HepG2 (cell line): ENCODE measurements around the gene IQCH. TPM values are rescaled to one million over a fixed set of nuclear protein-coding genes. Genes with fewer than 3 reads are reported as not detected.

ENCODE experiments used
- ARID2 ChIP-seq: sonication (generic); formaldehyde crosslinking; IDR thresholded peaks from 2 replicates; pipeline ENCODE4 v1.8.1; 2022; ENCODE audit warnings: mild to moderate bottlenecking, missing genetic modification reagents, borderline replicate concordance
- ATF5 ChIP-seq: sonication (generic); formaldehyde crosslinking; IDR thresholded peaks from 2 replicates; pipeline ENCODE4 v1.4.0; 2020; ENCODE audit warnings: mild to moderate bottlenecking, low read depth, missing genetic modification reagents
- DNMT1 ChIP-seq: sonication (generic); formaldehyde crosslinking; IDR thresholded peaks from 2 replicates; pipeline ENCODE4 v1.5.1; 2020; ENCODE audit warnings: mild to moderate bottlenecking, missing genetic modification reagents
- E2F2 ChIP-seq: sonication (generic); formaldehyde crosslinking; IDR thresholded peaks from 2 replicates; pipeline ENCODE4 v1.4.0; 2020; ENCODE audit warnings: missing genetic modification reagents, borderline replicate concordance
- ESRRA ChIP-seq: sonication (generic); formaldehyde crosslinking; IDR thresholded peaks from 2 replicates; pipeline ENCODE4 v1.5.1; 2020; ENCODE audit warnings: mild to moderate bottlenecking, low read depth, missing genetic modification reagents
- FOXK1 ChIP-seq: sonication (generic); formaldehyde crosslinking; IDR thresholded peaks from 2 replicates; pipeline ENCODE4 v1.4.0; 2020; ENCODE audit warnings: low read depth, missing genetic modification reagents, borderline replicate concordance
- GATAD1 ChIP-seq: IDR thresholded peaks from 2 replicates; pipeline ENCODE4 v1.6.1; 2016; ENCODE audit warnings: missing genetic modification reagents, missing compliant biosample characterization
- HBP1 ChIP-seq: IDR thresholded peaks from 2 replicates; pipeline ENCODE4 v1.6.1; 2016; ENCODE audit warnings: low read depth, control low read depth
- HNRNPK ChIP-seq: fragments of 200-400 bp; formaldehyde crosslinking; IDR thresholded peaks from 2 replicates; pipeline ENCODE4 v1.6.1; 2018; ENCODE audit warnings: low read length, low read depth, moderate library complexity, mild to moderate bottlenecking; ENCODE audit not compliant: poor library complexity, severe bottlenecking
- JDP2 ChIP-seq: sonication (generic); formaldehyde crosslinking; IDR thresholded peaks from 2 replicates; pipeline ENCODE4 v1.8.1; 2022; ENCODE audit warnings: missing genetic modification reagents, borderline replicate concordance
- KDM1A ChIP-seq: IDR thresholded peaks from 2 replicates; pipeline ENCODE4 v1.6.1; 2016; ENCODE audit warnings: missing compliant biosample characterization
- KMT2B ChIP-seq: IDR thresholded peaks from 2 replicates; pipeline ENCODE4 v1.6.1; 2016; ENCODE audit warnings: missing genetic modification reagents, missing compliant biosample characterization
- MAFF ChIP-seq: IDR thresholded peaks from 2 replicates; pipeline ENCODE4 v1.6.1; 2011; ENCODE audit warnings: low read depth, low read length, improper control_type of control experiment
- POLR2AphosphoS2 ChIP-seq: IDR thresholded peaks from 2 replicates; pipeline ENCODE4 v1.6.1; 2011; ENCODE audit warnings: low read depth, low read length, improper control_type of control experiment
- SKI ChIP-seq: fragments of 450-650 bp; IDR thresholded peaks from one replicate; pipeline ENCODE4 v1.6.1; 2018; ENCODE audit warnings: mild to moderate bottlenecking; ENCODE audit not compliant: partially characterized antibody
- SNRNP70 ChIP-seq: fragments of 200-400 bp; formaldehyde crosslinking; IDR thresholded peaks from 2 replicates; pipeline ENCODE4 v1.6.1; 2017; ENCODE audit warnings: mild to moderate bottlenecking, low read depth, low read length, moderate library complexity
- ZBTB7A ChIP-seq: sonication (generic); formaldehyde crosslinking; IDR thresholded peaks from 2 replicates; pipeline ENCODE4 v1.8.0; 2022; ENCODE audit warnings: mild to moderate bottlenecking, missing genetic modification reagents
- ZMYM2 ChIP-seq: sonication (generic); formaldehyde crosslinking; IDR thresholded peaks from 2 replicates; pipeline ENCODE4 v1.8.0; 2022; ENCODE audit warnings: mild to moderate bottlenecking, missing genetic modification reagents
- ZNF12 ChIP-seq: sonication (generic); formaldehyde crosslinking; IDR thresholded peaks from 2 replicates; pipeline ENCODE4 v1.5.0; 2020; ENCODE audit warnings: missing genetic modification reagents
- ZNF281 ChIP-seq: sonication (generic); formaldehyde crosslinking; IDR thresholded peaks from 2 replicates; pipeline ENCODE4 v1.4.0; 2020; ENCODE audit warnings: missing genetic modification reagents, borderline replicate concordance
- ZNF382 ChIP-seq: sonication (generic); formaldehyde crosslinking; IDR thresholded peaks from 2 replicates; pipeline ENCODE4 v1.5.0; 2020; ENCODE audit warnings: missing genetic modification reagents, mild to moderate bottlenecking, borderline replicate concordance
- ZNF484 ChIP-seq: sonication (generic); formaldehyde crosslinking; IDR thresholded peaks from 2 replicates; pipeline ENCODE4 v1.5.1; 2020; ENCODE audit warnings: mild to moderate bottlenecking, low read depth, missing genetic modification reagents, borderline replicate concordance
- ZSCAN21 ChIP-seq: sonication (generic); formaldehyde crosslinking; IDR thresholded peaks from 2 replicates; pipeline ENCODE4 v1.8.0; 2022; ENCODE audit warnings: mild to moderate bottlenecking, missing genetic modification reagents, moderate library complexity, borderline replicate concordance
- polyA plus RNA-seq, 8 experiments: library from polyadenylated mRNA; depleted of rRNA in 3 of 8; stranded (reverse) in 7 of 8; unstranded in 1 of 8; fragments of >200 nt; fragmentation: Illumina TruSeq in 4 of 8; extraction: Trizol in 4 of 8; gene quantifications; 2 replicates each; pipeline versions ENCODE4 v1.2.1 to v1.2.3, GENCODE V29; 2011 to 2016; ENCODE audit warnings: low read depth in 4 of 8, missing spikeins in 1 of 8, mixed read lengths in 1 of 8; ENCODE audit not compliant: insufficient read depth in 1 of 8
- total RNA-seq, 5 experiments: library from RNA; depleted of rRNA; stranded (reverse); fragments of >200 nt; fragmentation: Illumina TruSeq; extraction: Trizol; gene quantifications; 2 replicates each; pipeline ENCODE4 v1.2.3, GENCODE V29; 2016; ENCODE audit warnings: low read depth in 1 of 5

Gene IQCH
- total and polyA plus RNA-seq, 2 of the 13 experiments (the other 11 are each of a cell fraction or from before 2014, with no cell fraction given), result 0.16 to 0.55 TPM

- TF ChIP-seq ZSCAN21 (CRISPR knock-in tag) (no peak; the same call in 1 of the 2 replicates), HBP1 (CRISPR knock-in tag) (no peak), GATAD1 (CRISPR knock-in tag) (peak; percentile 73; the same call in 1 of the 2 replicates), JDP2 (CRISPR knock-in tag) (no peak), FOXK1 (CRISPR knock-in tag) (peak; percentile 94; the same call in 1 of the 2 replicates), ESRRA (CRISPR knock-in tag) (0 out of 2 replicates have a peak, but pooled peaks have one; percentile 40), KMT2B (CRISPR knock-in tag) (peak; percentile 94), SNRNP70 (no peak), POLR2AphosphoS2 (no peak), HNRNPK (peak; percentile 91), ARID2 (no peak), MAFF (no peak), E2F2 (CRISPR knock-in tag) (no peak), ZMYM2 (CRISPR knock-in tag) (no peak), ZNF484 (CRISPR knock-in tag) (no peak), ZNF281 (CRISPR knock-in tag) (no peak), ATF5 (no peak), ZNF12 (CRISPR knock-in tag) (no peak), KDM1A (no peak), SKI (no peak), DNMT1 (CRISPR knock-in tag) (no peak), ZBTB7A (no peak), ZNF382 (CRISPR knock-in tag) (no peak)
These were observed 288.1 kb downstream of the IQCH start, which contains the start of gene MAP2K5 (continued) for GRCh38 chr15:67542420-67543347.
